HG02884 (cell line): Measurements from ENCODE around the gene TOP1.

ENCODE experiments used
- ATAC-seq: cut with Tn5 transposase; IDR thresholded peaks from one replicate; pipeline ENCODE4 v1.9.1; 2021; ENCODE audit warnings: mild to moderate bottlenecking, moderate library complexity; ENCODE audit not compliant: unreplicated experiment

TOP1 gene

GRCh38 chr20:41028359-41029149 lies at the start of gene TOP1:
TSS of gene TOP1 (plus strand) at chr20:41028822. CDS start at chr20:41029068, 246 bp downstream.
- peak; percentile 90 for ATAC-seq

GRCh38 chr20:40979247-40979646 lies 49.4 kb upstream of the TOP1 start:
- ATAC-seq = no peak

- peak; percentile 67 for ATAC-seq
These were observed 48.4 kb upstream of the TOP1 start for GRCh38 chr20:40980106-40980827.

- ATAC-seq = no peak
These were observed 47.8 kb upstream of the TOP1 start for GRCh38 chr20:40980828-40981310.

GRCh38 chr20:40982415-40983145 lies 46.0 kb upstream of the TOP1 start:
- ATAC-seq = no peak

- no peak for ATAC-seq
These were observed 44.7 kb upstream of the TOP1 start for GRCh38 chr20:40983898-40984297.

GRCh38 chr20:40984496-40984895 lies 44.1 kb upstream of the TOP1 start:
- no peak for ATAC-seq

GRCh38 chr20:40986774-40987173 lies 41.8 kb upstream of the TOP1 start:
- no peak for ATAC-seq

GRCh38 chr20:40990542-40991120 lies 38.0 kb upstream of the TOP1 start:
- ATAC-seq = peak; percentile 33

- peak; percentile 95 for ATAC-seq
These were observed 37.3 kb upstream of the TOP1 start for GRCh38 chr20:40991181-40991889.

GRCh38 chr20:40992349-40993113 lies 36.1 kb upstream of the TOP1 start:
- ATAC-seq = no peak

GRCh38 chr20:40993794-40994540 lies 34.7 kb upstream of the TOP1 start:
- no peak for ATAC-seq

- no peak for ATAC-seq
These were observed 32.3 kb upstream of the TOP1 start for GRCh38 chr20:40996326-40996725.

- no peak for ATAC-seq
These were observed 31.5 kb upstream of the TOP1 start for GRCh38 chr20:40997116-40997515.

- no peak for ATAC-seq
These were observed 28.8 kb upstream of the TOP1 start for GRCh38 chr20:40999841-41000240.

- ATAC-seq = no peak
These were observed 28.0 kb upstream of the TOP1 start for GRCh38 chr20:41000628-41001027.

GRCh38 chr20:41001497-41001896 lies 27.1 kb upstream of the TOP1 start:
- no peak for ATAC-seq

GRCh38 chr20:41002842-41003142 lies 25.8 kb upstream of the TOP1 start:
- no peak for ATAC-seq
